ENCODE results near the gene FMNL2. TPM values are rescaled to one million over a fixed set of nuclear protein-coding genes. Genes with fewer than 3 reads are reported as not detected.

The FMNL2 gene
- total and polyA plus RNA-seq, 2 of the 4 experiments (the other 2 are of a cell fraction): 10.9 to 11.4 TPM

DNA sequence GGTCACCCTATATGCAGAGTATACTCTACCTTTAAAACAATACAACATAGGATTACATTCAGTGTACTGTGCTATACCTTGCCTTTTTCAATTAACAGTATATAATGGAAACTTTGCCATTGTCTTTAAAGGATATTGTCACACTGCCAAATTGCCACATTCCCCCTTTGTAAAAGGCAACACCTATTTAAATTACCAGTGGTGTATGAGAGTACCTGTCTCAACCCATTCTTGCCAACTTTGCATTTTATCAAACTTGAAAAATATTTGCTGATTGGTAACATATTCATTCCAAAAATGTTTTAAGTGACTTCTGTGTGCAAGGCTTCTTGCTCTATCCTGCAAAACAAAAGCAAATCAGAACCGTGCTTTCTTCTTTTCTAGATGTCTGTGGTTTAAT, 92.9 kb downstream of the FMNL2 start:
- Histone ChIP-seq H3K4me2 (ENCODE audit: low read depth, low read length) (no peak overlapping the region), H2BK120ac (ENCODE audit: low read depth, low read length) (no peak overlapping the region), H3K4ac (ENCODE audit: low read depth, low read length) (no peak overlapping the region), H3K27me3 (ENCODE audit: control insufficient read depth, insufficient read depth, low read length) (no peaks in the 10 kb centered on the region), H3K27ac (ENCODE audit: insufficient read depth, low read length) (no peak overlapping the region), H3K4me3 (ENCODE audit: insufficient read depth, low read depth, low read length) (no peak overlapping the region), H4K8ac (ENCODE audit: low read depth in 2 of 2, low read length in 2 of 2) (no peak overlapping the region), H3K18ac (ENCODE audit: low read depth, low read length) (no peak overlapping the region), H2BK15ac (ENCODE audit: low read depth, low read length) (no peak overlapping the region), H2BK20ac (ENCODE audit: low read depth, low read length) (no peak overlapping the region), H4K91ac (ENCODE audit: insufficient read depth, low read depth, low read length) (no peak overlapping the region), H4K20me1 (ENCODE audit: insufficient read depth, low read length) (no peaks in the 10 kb centered on the region), H2AK9ac (replicated peaks; ENCODE audit: low read depth, low read length, poor library complexity) (no peak overlapping the region), H3K9me1 (ENCODE audit: insufficient read depth, low read length) (no peaks in the 10 kb centered on the region), H2AFZ (replicated peaks; ENCODE audit: low read length, poor library complexity) (no peak overlapping the region), H2AK5ac (ENCODE audit: low read depth, low read length) (no peak overlapping the region), H3K56ac (ENCODE audit: extremely low read depth, insufficient read depth, low read length) (no peak overlapping the region), H3K23ac (ENCODE audit: low read depth, low read length) (no peak overlapping the region), H3K4me1 (ENCODE audit: control insufficient read depth, insufficient read depth, low read length) (peaks cover 2% of the 10 kb centered on the region; the same call in 1 of the 2 replicates), H3K36me3 (ENCODE audit: control insufficient read depth, insufficient read depth, low read length) (no peaks in the 10 kb centered on the region), H3K79me1 (ENCODE audit: low read depth in 1 of 2, low read length in 2 of 2) (peaks cover 31 to 33% of the 10 kb centered on the region in 2 experiments), H3K9ac (ENCODE audit: low read depth, low read length) (no peak overlapping the region), H3K9me3 (ENCODE audit: control insufficient read depth, insufficient read depth, low read length) (no peaks in the 10 kb centered on the region), H2BK5ac (ENCODE audit: low read depth, low read length, poor library complexity, severe bottlenecking) (no peak overlapping the region), H3K14ac (replicated peaks; ENCODE audit: low read depth, low read length) (no peak overlapping the region), H4K5ac (ENCODE audit: low read depth, low read length) (no peak overlapping the region)
- in situ Hi-C loops (cut with MboI; ENCODE audit: low sequenced_read_pairs) (no loop called here), intact Hi-C loops (cut with micrococcal nuclease) (loop anchor here (1.0 kb wide), 1 partner anchor 8 kb away; no protein-coding TSS in a partner anchor), dilution Hi-C loops (cut with HindIII; ENCODE audit: low sequenced_read_pairs, unreplicated experiment) (no loop called here)
- no TSS peak for BruUV-seq (replicated peaks)
- no CpG with 5 or more reads among the region's 1 CpG for WGBS, 2 experiments (ENCODE audit: extremely low coverage in 2 of 2, insufficient read length in 1 of 2)
- DNase-seq (no peak), ATAC-seq (ENCODE audit: low read depth) (no peak)
- CTCF ChIA-PET: no interaction called here
- no peak for TF ChIP-seq RAD21 (IDR thresholded peaks at IDR 0.05; ENCODE audit: low read length)
- TF ChIP-seq, protein P1, sequence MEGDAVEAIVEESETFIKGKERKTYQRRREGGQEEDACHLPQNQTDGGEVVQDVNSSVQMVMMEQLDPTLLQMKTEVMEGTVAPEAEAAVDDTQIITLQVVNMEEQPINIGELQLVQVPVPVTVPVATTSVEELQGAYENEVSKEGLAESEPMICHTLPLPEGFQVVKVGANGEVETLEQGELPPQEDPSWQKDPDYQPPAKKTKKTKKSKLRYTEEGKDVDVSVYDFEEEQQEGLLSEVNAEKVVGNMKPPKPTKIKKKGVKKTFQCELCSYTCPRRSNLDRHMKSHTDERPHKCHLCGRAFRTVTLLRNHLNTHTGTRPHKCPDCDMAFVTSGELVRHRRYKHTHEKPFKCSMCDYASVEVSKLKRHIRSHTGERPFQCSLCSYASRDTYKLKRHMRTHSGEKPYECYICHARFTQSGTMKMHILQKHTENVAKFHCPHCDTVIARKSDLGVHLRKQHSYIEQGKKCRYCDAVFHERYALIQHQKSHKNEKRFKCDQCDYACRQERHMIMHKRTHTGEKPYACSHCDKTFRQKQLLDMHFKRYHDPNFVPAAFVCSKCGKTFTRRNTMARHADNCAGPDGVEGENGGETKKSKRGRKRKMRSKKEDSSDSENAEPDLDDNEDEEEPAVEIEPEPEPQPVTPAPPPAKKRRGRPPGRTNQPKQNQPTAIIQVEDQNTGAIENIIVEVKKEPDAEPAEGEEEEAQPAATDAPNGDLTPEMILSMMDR (conservative IDR thresholded peaks at IDR 0.05; ENCODE audit: low read depth, low read length): no peak
- no peak for TF ChIP-seq RFX5 (IDR thresholded peaks at IDR 0.05; ENCODE audit: low read depth, low read length)
- peak; percentile 13; the same call in 1 of the 2 replicates for TF ChIP-seq MAFK (IDR thresholded peaks at IDR 0.05; ENCODE audit: low read depth, low read length)
- TF ChIP-seq MAZ (IDR thresholded peaks at IDR 0.05; ENCODE audit: borderline replicate concordance, low read depth, low read length): no peak
- no peak for TF ChIP-seq MXI1 (IDR thresholded peaks at IDR 0.05; ENCODE audit: borderline replicate concordance, low read depth, low read length)
- POLR2A ChIA-PET (ENCODE audit: unreplicated experiment): no interaction called here

Measured in IMR-90 (cell line).